ENCODE measurements around the gene CD7. TPM values are rescaled to one million over a fixed set of nuclear protein-coding genes. Genes with fewer than 3 reads are reported as not detected.

CD7 gene
- total and polyA plus RNA-seq, 7 donors: 0.13 to 0.81 (median 0.19) TPM; not detected in 1

DNA sequence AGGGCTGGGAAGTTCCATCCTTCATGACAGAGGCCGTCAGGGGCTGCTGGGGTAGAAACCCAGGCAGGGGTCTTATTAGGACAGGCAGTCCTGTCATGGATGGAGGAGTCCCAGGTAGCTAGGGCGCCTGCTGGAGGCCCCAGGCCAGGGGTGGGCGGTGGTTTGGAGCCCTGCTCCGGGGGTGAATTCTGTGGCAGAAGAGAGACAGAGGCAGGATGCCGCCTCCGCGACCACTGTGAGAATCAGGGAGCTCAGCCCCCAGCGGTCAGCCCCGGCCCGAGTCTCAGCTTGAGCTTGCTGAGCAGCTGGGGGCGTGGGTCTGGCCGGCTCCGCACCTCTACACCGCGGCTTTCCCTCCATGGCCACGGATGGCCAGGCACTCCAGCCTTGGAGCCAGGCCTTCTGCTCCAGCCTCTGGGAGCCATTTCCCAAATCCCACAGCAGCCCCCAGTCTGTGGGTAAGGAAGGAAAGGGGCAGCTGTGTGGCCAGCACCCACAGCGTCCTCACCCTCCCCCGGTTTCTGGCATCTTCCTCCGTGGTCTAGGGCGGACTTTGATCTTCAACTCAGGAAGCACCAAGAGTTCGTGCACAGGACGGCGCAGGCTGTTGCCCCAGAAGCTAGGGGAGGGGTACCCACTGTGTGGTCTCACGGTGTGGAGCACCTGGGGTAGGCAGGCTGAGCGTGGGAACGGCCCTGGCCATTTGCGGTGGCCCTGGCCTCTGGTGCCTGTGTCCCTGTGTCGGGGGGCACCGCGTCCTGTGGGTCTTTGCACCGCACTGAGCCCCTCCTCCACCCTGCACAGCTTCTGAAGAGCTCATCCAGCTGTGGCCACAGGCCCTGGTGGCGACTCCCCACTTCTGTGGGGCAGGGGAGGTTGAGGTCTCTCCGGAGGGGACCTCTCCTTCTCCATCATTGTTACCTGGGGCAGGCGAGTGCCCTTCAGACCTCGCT is 14.1 kb downstream of the CD7 start:
- peaks cover 6% of the 10 kb centered on the region for H3K4me1 ChIP-seq
- no peaks in the 10 kb centered on the region for H3K36me3 ChIP-seq (ENCODE audit: insufficient read depth in 1 of 2, low read depth in 1 of 2)
- TF ChIP-seq, protein P1, sequence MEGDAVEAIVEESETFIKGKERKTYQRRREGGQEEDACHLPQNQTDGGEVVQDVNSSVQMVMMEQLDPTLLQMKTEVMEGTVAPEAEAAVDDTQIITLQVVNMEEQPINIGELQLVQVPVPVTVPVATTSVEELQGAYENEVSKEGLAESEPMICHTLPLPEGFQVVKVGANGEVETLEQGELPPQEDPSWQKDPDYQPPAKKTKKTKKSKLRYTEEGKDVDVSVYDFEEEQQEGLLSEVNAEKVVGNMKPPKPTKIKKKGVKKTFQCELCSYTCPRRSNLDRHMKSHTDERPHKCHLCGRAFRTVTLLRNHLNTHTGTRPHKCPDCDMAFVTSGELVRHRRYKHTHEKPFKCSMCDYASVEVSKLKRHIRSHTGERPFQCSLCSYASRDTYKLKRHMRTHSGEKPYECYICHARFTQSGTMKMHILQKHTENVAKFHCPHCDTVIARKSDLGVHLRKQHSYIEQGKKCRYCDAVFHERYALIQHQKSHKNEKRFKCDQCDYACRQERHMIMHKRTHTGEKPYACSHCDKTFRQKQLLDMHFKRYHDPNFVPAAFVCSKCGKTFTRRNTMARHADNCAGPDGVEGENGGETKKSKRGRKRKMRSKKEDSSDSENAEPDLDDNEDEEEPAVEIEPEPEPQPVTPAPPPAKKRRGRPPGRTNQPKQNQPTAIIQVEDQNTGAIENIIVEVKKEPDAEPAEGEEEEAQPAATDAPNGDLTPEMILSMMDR (IDR thresholded peaks at IDR 0.05): no peak
- DNase-seq: no peak
- no peak overlapping the region for H3K4me3 ChIP-seq
- H3K27ac ChIP-seq: no peak overlapping the region
- 81 to 87% (median 84%) methylated on average over 32 to 35 of the region's 35 CpGs for WGBS, 3 donors
- H3K27me3 ChIP-seq (ENCODE audit: insufficient read depth in 3 of 3, low read length in 2 of 3): no peaks in the 10 kb centered on the region
- intact Hi-C loops (cut with DNase I): loop anchor here in 1 of 2 donors (2.0 to 10.0 kb wide), 3 partner anchors 14 to 268 kb away; partner anchors contain the start of genes CD7, DCXR and RAC3
- ATAC-seq: no peak
- H3K9me3 ChIP-seq: no peaks in the 10 kb centered on the region

DNA sequence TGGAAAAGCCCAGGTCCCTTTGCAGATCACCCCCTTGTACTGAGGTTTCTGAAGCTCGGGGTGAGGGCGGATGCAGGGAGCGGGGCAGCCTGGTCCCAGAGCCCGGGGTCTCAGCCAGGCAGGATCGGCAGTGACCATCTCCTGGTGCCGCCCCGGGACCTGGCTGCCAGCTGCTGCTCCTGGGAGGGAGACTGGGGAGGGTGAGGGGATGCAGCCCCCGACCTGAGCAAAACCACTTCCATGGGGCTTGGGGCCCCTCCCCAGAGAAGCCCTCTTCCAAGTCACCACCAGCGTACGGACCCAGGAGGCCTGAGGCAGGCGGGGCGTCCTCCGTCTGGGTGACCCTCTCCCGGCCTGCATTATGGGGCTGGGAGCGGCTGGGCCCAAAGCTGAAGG is 14.8 kb downstream of the CD7 start:
- H3K27ac ChIP-seq: no peak overlapping the region
- peaks cover 11% of the 10 kb centered on the region for H3K4me1 ChIP-seq
- H3K27me3 ChIP-seq (ENCODE audit: insufficient read depth in 3 of 3, low read length in 2 of 3): no peaks in the 10 kb centered on the region
- H3K4me3 ChIP-seq: no peak overlapping the region
- no peaks in the 10 kb centered on the region for H3K9me3 ChIP-seq
- ATAC-seq (no peak), DNase-seq (no peak)
- whole genome bisulfite sequencing, 3 donors: 93 to 96% (median 95%) methylated on average over 13 to 15 of the region's 15 CpGs
- no peaks in the 10 kb centered on the region for H3K36me3 ChIP-seq (ENCODE audit: insufficient read depth in 1 of 2, low read depth in 1 of 2)
- TF ChIP-seq, protein P1 (IDR thresholded peaks at IDR 0.05): no peak
- intact Hi-C loops (cut with DNase I): loop anchor here in 1 of 2 donors (2.0 to 10.0 kb wide), 3 partner anchors 14 to 268 kb away; partner anchors contain the start of genes CD7, DCXR and RAC3

DNA sequence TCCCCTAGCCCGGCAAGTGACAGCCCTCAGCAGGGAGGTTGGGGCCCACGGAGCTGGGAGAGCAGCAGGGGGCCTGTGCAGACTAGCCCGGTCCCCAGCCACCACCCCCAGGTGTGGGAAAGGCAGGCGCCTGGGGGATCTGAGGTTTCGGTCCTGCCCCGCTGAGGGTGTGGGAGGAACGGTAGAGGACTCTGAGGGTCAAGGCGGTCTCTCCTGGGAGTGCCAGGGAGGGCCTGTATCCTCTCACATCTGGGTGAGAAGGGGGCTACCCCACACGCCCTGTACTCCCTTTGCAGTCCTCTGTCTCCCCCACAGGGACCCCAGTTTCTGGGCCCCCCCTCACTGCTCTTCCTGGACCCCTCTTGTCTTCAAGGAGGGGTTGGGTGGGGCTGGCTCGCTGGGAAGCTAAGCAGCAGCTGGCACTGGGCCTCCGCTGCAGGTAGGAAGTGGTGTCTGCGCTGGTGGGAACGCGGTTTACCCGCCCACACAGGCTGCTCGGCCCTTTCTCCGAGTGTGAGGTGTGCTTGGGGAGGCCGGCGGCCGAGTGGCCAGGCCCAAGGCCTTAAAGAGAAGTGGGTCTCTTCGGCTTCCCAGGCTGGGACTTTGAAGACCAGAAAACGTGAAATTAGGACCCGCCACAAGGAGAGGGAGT is 15.4 kb downstream of the CD7 start:
- Histone ChIP-seq H3K27me3 (ENCODE audit: insufficient read depth in 3 of 3, low read length in 2 of 3) (no peaks in the 10 kb centered on the region), H3K4me1 (peaks cover 16% of the 10 kb centered on the region), H3K36me3 (ENCODE audit: insufficient read depth in 1 of 2, low read depth in 1 of 2) (no peaks in the 10 kb centered on the region), H3K4me3 (no peak overlapping the region), H3K9me3 (no peaks in the 10 kb centered on the region), H3K27ac (no peak overlapping the region)
- 84 to 90% (median 88%) methylated on average over 21 to 23 of the region's 23 CpGs for WGBS, 3 donors
- intact Hi-C loops (cut with DNase I): loop anchor here in 1 of 2 donors (2.0 to 10.0 kb wide), 3 partner anchors 15 to 267 kb away; partner anchors contain the start of genes CD7, DCXR and RAC3
- no peak for DNase-seq
- TF ChIP-seq, protein P1 (IDR thresholded peaks at IDR 0.05): no peak
- no peak for ATAC-seq

DNA sequence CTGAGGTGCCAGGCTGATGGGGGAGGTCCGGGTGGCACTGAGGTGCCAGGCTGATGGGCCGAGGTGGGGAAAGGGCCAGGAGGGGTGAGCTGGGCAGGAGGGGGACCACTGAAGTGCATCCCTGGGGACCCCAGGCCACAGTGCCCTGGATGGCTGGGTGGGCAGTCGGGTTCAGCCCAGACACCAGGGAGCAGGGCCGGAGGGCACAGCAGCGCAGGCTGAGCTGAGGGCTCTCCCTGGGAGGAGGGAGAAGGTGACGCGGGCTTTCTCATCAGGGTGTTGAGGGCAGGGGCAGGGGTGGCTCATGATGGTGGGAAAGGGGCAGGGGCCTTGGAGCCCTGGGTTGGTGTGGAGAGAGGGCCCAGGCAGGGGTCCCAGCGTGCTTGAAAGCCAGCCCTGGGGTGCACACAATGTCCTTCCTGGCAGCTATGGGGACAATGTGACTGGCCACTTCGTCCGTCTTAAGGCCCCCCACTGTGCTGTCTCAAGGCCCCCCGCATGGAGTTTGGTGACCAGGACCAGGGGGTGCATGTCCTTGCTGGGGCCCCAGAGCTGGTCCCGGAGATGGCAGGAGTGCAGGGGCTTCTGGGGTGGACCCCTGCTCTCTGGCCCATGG is 16.0 kb downstream of the CD7 start:
- 90 to 96% (median 93%) methylated on average over 11 to 12 of the region's 12 CpGs for WGBS, 3 donors
- no peak for DNase-seq
- H3K36me3 ChIP-seq (ENCODE audit: insufficient read depth in 1 of 2, low read depth in 1 of 2): no peaks in the 10 kb centered on the region
- no peak overlapping the region for H3K4me3 ChIP-seq
- TF ChIP-seq, protein P1 (IDR thresholded peaks at IDR 0.05): no peak
- intact Hi-C loops (cut with DNase I): loop anchor here in 1 of 2 donors (5.0 to 10.0 kb wide), 2 partner anchors 94 to 267 kb away; partner anchors contain the start of genes DCXR and RAC3
- ATAC-seq: no peak
- no peak overlapping the region for H3K27ac ChIP-seq
- no peaks in the 10 kb centered on the region for H3K9me3 ChIP-seq
- H3K4me1 ChIP-seq: peaks cover 23% of the 10 kb centered on the region
- H3K27me3 ChIP-seq (ENCODE audit: insufficient read depth in 3 of 3, low read length in 2 of 3): no peaks in the 10 kb centered on the region

All from psoas muscle (tissue), 8 donors.